AG08396 (cell line): ENCODE data around the gene RECQL.
"Not testable (repeated sequence)": the region's sequence is repeated elsewhere in the genome, so short reads cannot be mapped to it uniquely, and the experiment has no call there.

Experiments
- DNase-seq: peaks from one replicate; pipeline ENCODE4 v3.0.0; 2012; ENCODE audit warnings: low spot score, mixed read lengths

RECQL gene

GRCh38 chr12:21419009-21419699 is 82.3 kb downstream of the RECQL start:
- not testable (repeated sequence) for DNase-seq
